GM15510 (cell line): Measurements from ENCODE around the gene TDRD7.

ENCODE experiments used
- POLR2A ChIP-seq: IDR thresholded peaks from 3 replicates; pipeline ENCODE4 v1.6.1; 2011; ENCODE audit warnings: borderline replicate concordance; ENCODE audit not compliant: insufficient read length; ENCODE audit errors: extremely low read depth

Gene TDRD7

DNA sequence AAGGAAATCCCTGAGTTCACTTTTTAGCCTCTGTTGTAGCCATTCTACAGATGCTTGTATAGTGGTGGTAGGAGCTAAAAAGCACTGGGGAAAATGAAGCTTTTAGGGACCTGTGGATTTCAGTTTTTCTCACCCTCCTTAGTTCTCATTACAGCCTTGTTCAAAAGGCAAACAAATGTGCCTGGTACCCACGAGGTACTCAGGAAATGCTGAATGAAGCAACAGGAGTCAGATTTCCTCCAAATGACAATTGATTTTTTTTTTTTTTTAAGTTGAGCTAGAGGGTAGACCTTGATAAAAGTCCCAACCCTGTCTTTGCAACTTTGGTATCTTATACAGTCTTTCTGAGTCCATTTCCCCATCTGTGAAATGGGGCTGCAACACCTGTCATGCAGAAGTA lies 68.3 kb downstream of the TDRD7 start:
- TF ChIP-seq POLR2A: no peak

DNA sequence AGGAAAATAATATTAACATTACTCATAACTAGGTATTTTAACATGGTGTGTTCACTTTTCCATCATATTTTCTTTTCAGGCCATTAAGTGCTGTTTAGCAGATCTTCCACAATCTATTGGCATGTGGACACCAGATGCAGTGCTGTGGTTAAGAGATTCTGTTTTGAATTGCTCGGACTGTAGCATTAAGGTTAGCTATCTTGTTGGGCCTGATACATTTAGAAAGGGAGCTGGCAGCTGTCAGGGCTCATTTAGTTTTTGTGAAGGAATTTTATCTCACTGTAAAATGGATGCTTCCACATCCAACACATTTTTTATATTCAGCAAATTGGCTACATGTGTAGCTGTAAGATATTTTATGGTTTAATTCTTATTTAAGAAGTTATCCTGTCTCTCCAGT lies 68.9 kb downstream of the TDRD7 start:
- TF ChIP-seq POLR2A: no peak

DNA sequence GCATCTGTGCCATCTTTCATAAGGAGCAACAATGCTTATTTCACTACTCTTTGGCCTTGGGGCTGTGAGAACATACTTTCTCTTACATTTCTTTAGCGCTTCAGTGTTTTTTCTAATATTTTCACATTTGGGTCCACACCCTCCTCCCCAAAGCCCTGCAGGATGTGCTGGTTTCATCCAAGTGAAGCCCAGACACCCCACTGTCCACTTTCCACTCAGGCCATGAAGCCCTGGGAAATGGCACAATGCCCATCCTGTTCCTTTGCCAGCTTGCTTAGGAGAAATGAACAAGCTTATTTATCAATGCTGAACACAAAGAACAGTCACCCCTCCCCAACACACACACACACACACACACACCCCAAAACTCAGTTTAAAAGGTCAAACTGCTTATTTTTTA lies 72.2 kb downstream of the TDRD7 start:
- TF ChIP-seq POLR2A: no peak

DNA sequence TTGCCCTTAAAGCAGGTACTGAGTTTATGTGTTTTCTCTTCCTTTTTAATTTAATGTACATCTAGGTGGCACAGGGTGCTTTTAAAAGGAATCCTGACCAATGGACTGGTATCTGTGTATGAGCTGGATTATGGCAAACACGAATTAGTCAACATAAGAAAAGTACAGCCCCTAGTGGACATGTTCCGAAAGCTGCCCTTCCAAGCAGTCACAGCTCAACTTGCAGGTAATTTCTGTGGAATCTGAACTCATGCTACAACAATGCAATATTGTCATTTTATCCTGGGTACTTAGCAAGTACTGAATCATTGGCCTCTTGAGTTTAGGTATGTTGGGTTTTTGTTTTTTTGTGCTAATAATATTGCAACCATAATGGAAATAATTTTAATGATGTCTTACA lies 75.2 kb downstream of the TDRD7 start:
- no peak for TF ChIP-seq POLR2A

DNA sequence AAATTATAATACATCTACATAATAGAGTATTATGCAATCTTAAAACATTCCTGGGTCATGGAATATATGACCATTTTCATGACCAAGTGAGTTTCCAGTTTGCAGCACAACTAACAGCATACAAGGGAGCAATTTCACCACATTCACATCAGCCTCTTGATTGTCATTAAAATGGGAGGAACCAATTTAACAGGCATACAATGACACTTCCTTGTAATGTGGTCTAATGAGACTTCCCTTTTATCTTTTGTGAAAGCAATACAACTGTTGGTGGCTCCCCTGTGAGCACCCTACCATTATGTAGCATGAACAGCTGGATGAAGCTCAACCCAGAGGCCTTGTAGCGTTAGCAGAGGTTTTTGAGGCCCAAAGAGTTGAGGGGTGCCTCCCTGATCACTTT lies 76.0 kb downstream of the TDRD7 start:
- no peak for TF ChIP-seq POLR2A

DNA sequence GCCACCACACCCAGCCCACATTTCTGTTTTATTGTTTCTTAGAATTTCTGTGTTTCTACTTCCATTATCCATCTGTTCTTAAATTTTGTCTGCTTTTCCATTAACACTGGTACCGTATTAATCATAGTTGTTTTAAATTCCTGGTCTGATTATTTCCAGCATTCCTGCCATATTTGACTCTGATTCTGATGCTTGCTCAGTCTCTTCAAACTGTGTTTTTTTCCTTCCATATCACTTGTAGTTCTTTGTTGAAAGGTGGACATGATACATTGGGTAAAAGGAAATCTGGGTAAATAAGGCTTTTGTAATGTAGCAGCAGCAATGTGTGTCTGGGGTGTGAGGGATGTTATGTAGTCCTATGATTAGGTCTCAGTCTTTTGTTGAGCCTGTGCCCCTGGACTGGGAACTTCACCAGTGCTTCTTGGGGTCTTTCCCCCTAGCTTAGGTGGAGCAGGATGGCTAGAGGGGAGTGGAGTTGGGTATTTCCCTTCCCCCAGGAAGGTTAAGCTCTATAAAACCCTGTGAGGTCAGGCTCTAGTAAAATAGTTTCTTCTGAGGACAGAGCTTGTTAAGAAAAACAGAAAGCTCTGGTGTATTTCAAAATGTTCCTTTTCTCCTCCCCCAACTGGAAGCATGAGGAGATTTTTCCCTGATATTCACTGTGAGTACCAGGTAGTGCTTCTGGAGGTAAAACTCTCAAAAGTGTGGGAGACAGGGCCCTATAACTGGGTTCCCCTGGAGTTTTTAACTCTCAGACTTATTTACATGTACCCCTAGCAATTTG lies 79.5 kb downstream of the TDRD7 start:
- TF ChIP-seq POLR2A: no peak

DNA sequence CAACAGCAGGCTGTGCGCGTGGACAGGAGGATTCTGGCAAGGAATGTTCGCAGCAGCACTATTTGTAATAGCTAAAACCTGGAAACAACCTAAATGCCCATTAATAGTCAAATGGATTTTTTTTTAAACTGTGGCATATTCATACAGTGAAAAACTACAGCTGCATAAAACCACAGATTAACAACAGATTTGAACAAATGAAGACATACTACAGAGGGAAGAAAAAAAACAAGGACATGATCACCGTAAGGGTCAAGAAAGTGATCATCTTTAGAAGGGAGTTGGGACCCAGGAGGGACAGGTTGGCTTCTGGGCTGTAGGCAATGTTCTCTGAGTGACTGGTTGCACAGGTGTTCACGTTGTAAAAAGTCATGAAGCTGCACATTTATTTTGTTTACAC lies 88.4 kb downstream of the TDRD7 start:
- TF ChIP-seq POLR2A: no peak

DNA sequence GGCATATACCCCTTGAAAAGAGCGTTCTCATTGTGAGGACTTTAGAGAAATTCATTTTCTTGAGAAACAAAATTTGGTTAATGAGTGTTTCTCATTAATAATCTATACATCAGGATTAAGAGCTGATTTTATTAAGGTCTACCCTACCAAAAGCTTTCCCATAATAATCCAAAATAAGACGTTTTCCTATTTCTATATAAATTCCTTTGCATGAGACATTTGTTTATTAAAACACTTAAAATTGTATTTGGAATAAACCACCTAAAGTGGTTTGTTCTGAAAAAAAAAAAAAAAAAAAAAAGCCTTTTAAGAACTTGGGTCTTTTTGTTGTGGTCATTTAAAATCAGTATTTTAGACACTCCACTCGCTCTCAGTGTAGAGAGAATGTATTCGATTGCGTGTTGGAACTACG lies 88.9 kb downstream of the TDRD7 start:
- TF ChIP-seq POLR2A: no peak

DNA sequence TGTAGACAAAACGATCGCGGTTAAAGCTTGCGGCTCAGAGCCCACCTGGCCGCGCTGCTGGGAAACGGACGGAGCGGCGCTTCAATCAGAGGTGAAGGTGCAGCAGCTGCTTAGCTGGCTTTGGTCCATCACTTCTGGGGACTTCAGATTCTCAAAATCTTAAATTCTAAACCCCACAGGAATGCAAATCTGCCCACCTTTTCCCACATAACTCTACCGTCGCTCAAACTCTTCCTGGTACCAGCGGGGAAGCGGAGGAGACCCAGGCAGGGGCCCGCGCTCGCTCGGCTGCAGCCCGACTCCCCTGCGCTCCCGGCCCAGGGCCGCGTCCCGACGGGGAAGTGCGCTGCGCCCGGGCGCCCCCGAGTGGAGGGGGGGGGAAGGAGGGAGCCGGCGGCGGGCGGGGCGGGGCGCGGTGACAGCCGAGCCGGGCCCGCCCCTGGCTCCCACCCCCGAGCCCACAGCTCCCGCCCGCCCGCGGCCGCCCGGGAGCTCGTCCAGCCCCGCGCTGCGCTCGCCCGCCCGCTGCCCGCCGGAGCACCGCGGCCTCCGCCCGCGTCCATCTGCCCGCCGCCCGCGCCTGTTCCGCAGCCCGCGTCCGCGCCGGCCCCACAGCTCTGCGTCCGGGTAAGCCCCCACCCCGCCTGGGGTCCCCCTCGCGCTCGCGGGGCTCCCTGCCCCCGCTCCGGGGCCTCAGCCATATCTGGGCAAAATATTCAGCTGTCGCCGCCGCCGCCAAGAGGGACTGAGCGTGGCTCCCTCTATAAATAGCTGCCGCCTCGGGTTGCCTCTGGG lies 89.5 kb downstream of the TDRD7 start, which contains the start of gene TMOD1:
TSS of gene TMOD1 (plus strand) at position 490 of the 795 bp plus-strand sequence. CDS start 22,523 bp downstream, outside the sequence.
- TF ChIP-seq POLR2A: peak; percentile 23

DNA sequence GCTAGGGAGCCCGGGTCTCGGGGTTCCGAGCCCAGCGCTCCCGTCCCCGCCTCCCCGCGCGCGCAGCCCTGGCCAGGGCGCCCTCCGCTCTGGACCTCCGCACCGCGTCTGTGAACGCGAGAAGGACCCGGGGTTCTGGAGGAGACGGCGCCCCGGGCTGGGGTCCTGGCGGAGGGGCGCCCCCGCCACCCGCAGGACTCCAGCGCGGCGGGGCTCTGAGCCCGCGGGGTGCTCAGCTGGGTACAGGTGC lies 90.0 kb downstream of the TDRD7 start:
- no peak for TF ChIP-seq POLR2A

DNA sequence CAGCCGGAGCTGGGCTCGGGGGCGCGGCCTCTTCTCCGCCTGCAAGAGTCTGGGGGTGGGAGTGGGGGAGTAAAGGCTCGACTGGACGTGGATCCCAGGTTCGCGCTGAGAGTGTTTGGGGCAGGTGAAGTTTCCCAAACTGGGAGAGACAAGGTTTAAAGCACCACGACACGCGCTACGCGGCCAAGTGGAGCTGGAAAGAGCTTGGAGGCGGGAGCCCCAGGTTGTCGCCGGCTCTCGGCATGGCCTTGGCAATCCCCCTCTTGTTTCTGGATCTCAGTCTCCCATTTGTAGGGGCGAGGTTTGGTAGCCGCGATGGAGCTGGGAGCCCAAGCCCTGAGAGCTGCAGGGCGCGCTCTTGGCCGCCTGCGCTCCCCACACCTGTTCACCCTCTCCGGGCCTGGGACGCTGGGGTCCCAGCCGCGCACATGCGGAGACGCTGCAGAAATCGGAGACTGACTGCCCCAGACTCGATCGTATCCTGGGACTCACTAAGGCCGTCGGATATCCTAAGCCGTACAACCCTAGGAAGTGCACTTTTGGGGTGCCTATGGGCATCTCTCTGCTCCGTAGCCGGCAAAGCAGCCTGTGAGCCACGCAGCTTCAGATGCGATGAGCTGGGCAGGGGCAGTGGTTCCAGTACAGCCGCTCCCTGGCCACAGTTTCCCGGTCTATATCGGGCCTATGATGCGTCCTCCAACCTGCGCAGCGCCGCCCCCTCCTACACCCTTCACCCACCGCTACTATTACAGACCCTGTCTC lies 90.5 kb downstream of the TDRD7 start:
- no peak for TF ChIP-seq POLR2A

DNA sequence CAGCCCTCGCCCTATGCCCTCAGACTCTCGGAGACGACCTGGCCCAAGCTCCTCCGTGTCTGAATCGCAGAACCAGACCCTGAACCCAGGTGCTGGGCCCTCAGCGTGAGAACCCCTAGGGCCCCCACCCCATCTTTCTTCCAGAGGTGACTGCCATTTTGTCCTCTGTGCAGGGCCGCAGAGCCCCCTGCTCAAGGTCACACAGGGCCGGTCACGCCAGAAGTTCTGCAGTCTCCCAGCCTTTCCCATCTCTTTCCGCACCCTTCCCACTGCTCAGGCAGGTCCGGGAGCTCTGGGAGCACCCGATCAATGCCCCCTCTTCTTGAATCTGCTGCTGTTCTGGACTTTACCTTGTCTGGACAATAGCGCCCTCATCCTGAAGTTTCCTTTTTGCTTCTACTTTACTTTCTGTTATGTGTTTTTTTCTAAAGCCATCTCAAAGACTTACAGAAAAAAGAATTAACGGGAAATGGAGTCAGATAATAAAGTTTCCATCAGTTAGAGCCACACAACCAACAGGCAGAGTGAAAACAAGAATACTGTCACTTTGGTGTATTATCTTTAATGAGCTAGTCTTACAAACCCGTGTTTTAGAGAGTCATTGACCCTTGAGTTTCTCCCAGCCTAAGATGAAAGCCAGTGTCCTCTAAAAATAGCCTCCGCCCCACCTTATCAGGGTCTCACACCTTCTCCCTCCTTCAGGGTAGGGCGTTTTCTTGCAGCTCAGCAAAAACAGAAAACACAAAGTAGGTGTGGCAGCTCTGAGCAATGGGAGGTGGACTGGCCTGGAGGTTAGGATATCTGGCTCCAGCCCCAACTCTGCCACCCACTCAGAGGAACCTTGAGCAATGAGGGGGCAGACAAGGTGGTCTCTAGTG lies 91.3 kb downstream of the TDRD7 start:
- no peak for TF ChIP-seq POLR2A

DNA sequence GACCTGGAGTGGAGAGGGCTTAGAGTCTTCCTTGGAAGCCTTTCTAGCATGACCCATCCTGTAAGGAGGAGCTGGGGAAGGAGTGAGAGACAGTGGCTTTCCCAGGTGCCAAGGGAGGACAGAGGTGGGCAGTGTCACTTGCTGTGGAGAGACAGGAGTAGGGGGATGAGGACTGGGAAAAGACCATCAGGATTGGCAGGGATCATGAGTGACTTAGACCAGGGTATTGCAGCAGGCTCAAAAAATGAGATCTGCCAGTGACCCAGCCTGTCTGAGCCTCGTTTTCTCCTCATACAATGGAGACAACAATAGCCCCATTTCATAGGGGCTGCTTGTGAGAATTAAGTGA lies 91.9 kb downstream of the TDRD7 start:
- no peak for TF ChIP-seq POLR2A

DNA sequence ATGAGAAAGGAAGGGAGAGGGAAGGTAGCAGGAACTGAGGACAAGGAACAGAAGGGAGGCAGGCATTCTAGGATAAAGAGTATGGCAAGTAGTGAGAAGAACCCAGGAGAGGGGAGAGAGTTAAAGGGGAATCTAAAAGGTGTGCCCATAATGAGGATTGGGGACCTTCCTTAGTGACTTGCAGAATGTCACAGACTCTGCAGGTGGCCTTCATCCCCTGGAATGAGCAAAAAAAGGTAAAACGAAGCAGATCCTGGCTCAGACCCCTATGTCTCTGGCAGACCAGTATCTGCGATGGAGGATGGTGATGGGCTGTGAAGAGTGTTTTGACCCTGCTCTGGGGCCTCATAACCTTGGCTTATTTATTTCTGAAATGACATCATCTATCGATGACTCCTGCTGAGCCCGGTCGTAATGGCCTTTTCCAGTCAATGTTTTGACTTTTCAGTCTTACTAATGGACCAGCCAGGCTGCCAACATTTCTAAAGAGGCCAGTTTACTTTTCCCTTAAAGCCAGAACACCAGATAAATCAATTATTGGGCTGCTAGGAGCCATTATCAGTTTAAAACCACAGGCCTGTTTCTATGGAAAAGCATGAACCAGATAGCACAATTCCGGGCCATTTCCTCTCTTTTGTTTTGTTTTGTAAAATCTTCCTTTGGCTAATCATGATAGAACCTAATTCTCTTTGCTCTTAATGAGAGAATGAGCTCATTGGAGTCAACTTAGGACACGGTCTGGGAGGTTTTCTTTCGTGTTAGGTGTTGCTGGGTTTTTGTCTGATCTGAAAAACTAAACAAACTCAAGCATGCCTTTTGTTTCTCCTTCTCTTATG lies 92.7 kb downstream of the TDRD7 start:
- no peak for TF ChIP-seq POLR2A

DNA sequence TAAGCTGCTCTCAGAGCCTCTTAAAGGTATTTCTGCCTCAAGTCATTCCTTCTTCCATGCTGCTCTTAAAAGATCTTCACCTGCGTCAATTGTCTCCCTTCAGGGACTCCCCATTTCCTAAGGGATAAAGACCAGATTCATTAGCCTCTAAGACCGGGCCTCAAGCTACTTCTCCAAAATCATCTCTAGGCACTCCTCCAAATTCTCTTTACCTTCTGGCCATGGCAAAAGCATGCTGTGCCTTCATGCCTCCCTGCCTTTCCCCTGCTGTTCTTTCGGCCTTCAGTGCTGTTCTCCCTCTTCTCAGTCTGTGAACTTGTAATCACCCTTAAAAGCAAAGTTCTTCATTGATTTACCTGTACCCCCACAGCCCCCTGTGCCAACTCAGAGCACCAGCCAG lies 93.9 kb downstream of the TDRD7 start:
- TF ChIP-seq POLR2A: no peak

DNA sequence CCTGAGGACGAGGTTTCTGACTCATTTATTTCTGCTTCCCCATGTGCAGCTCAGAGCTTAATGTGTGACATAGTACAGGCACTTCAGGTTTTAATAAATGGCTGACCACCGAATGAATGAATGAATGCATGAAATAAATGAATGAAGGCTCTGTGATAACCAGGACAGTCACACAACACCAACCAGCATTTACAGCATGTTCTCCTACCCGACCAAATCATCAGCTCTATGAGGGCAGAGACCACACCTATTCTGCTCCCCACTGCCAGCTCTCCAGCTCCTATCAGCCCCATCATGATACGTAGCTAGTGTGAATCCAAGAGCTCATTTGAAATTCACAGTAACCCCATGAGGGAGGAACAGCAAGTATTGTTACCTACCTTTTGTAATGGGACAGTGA lies 94.4 kb downstream of the TDRD7 start:
- no peak for TF ChIP-seq POLR2A
